ENCODE results near the gene PCNX2. TPM values are rescaled to one million over a fixed set of nuclear protein-coding genes. Genes with fewer than 3 reads are reported as not detected.

PCNX2 gene
- total and polyA plus RNA-seq, 2 donors (not counting 1 experiment from before 2014, with no cell fraction given) = 17.6 to 34.7 TPM

- H3K27ac Mint-ChIP-seq = no peak overlapping the region
- ChIA-PET POLR2A (no interaction called here), CTCF (no interaction called here)
- Histone ChIP-seq H2AFZ (ENCODE audit: insufficient read depth, low read depth, low read length, poor library complexity, severe bottlenecking) (no peak overlapping the region), H3K4me3 (ENCODE audit: control extremely low read depth in 1 of 5, extremely low read depth in 1 of 5, insufficient read depth in 1 of 5, low read depth in 2 of 5, low read length in 4 of 5) (no peak overlapping the region), H3K36me3 (replicated peaks in 1 of 2; ENCODE audit: control extremely low read depth in 1 of 2, control insufficient read depth in 1 of 2, extremely low read depth in 1 of 2, insufficient read depth in 2 of 2, low read length in 1 of 2) (peaks cover 0 to 3% of the 10 kb centered on the region in 2 experiments), H4K20me1 (ENCODE audit: control insufficient read depth, insufficient read depth, low read length, poor library complexity, severe bottlenecking) (no peaks in the 10 kb centered on the region), H3K79me2 (ENCODE audit: control insufficient read depth, insufficient read depth, low read length) (no peaks in the 10 kb centered on the region), H3K27ac (ENCODE audit: low read length in 2 of 2) (no peak overlapping the region), H3K9me3 (ENCODE audit: control extremely low read depth in 1 of 3, control insufficient read depth in 2 of 3, insufficient read depth in 1 of 3, low read length in 2 of 3) (peaks cover 2 to 14% (median 10%) of the 10 kb centered on the region in 3 donors), H3K4me2 (replicated peaks; ENCODE audit: low read depth, low read length, poor library complexity, severe bottlenecking) (no peak overlapping the region), H3K4me1 (ENCODE audit: control insufficient read depth in 2 of 2, insufficient read depth in 2 of 2, low read length in 2 of 2) (no peaks in the 10 kb centered on the region), H3K27me3 (replicated peaks in 1 of 4; ENCODE audit: control extremely low read depth in 1 of 4, control insufficient read depth in 3 of 4, insufficient read depth in 4 of 4, low read length in 3 of 4) (no peaks in the 10 kb centered on the region), H3K9ac (ENCODE audit: low read length) (no peak overlapping the region)
- no peaks in the 10 kb centered on the region for H3K27me3 Mint-ChIP-seq
- ATAC-seq (ENCODE audit: low read depth) (no peak), DNase-seq (no peak)
- 75% methylated on average over 2 of the region's 2 CpGs for WGBS (ENCODE audit: insufficient coverage)
- H3K4me3 Mint-ChIP-seq = no peak overlapping the region
- no peaks in the 10 kb centered on the region for H3K4me1 Mint-ChIP-seq
- intact Hi-C loops (cut with micrococcal nuclease) = no loop called here
- TF ChIP-seq CTCF (IDR thresholded peaks at IDR 0.05) (no peak), EZH2 (IDR thresholded peaks at IDR 0.05; ENCODE audit: borderline replicate concordance, insufficient read depth, low read depth, low read length, poor library complexity, severe bottlenecking) (no peak)
- peaks cover 3% of the 10 kb centered on the region for H3K9me3 Mint-ChIP-seq (ENCODE audit: insufficient read depth)
These were observed 229.4 kb downstream of the PCNX2 start for GRCh38 chr1:233066087-233066486.

GRCh38 chr1:233065685-233066084 lies 229.8 kb downstream of the PCNX2 start:
- no peak overlapping the region for H3K9ac ChIP-seq (ENCODE audit: low read length)
- H3K4me3 Mint-ChIP-seq = no peak overlapping the region
- CTCF ChIA-PET = no interaction called here

More at GRCh38 chr1:233065685-233066084, 229.8 kb downstream of the PCNX2 start:
- Mint-ChIP-seq H3K4me1 (no peaks in the 10 kb centered on the region), H3K27me3 (no peaks in the 10 kb centered on the region), H3K27ac (no peak overlapping the region), H3K9me3 (ENCODE audit: insufficient read depth) (peaks cover 2% of the 10 kb centered on the region)
- no peak overlapping the region for H3K27ac ChIP-seq (ENCODE audit: low read length in 2 of 2)
- H3K79me2 ChIP-seq (ENCODE audit: control insufficient read depth, insufficient read depth, low read length) = no peaks in the 10 kb centered on the region
- TF ChIP-seq EZH2 (IDR thresholded peaks at IDR 0.05; ENCODE audit: borderline replicate concordance, insufficient read depth, low read depth, low read length, poor library complexity, severe bottlenecking) = no peak
- TF ChIP-seq CTCF (IDR thresholded peaks at IDR 0.05) = no peak
- no peak for DNase-seq
- no peak for ATAC-seq (ENCODE audit: low read depth)
- no peaks in the 10 kb centered on the region for H3K27me3 ChIP-seq (replicated peaks in 1 of 4; ENCODE audit: control extremely low read depth in 1 of 4, control insufficient read depth in 3 of 4, insufficient read depth in 4 of 4, low read length in 3 of 4)
- WGBS (ENCODE audit: insufficient coverage) = 86% methylated on average over 1 of the region's 2 CpGs
- H3K4me1 ChIP-seq (ENCODE audit: control insufficient read depth in 2 of 2, insufficient read depth in 2 of 2, low read length in 2 of 2) = no peaks in the 10 kb centered on the region
- peaks cover 0 to 3% of the 10 kb centered on the region in 2 experiments for H3K36me3 ChIP-seq (replicated peaks in 1 of 2; ENCODE audit: control extremely low read depth in 1 of 2, control insufficient read depth in 1 of 2, extremely low read depth in 1 of 2, insufficient read depth in 2 of 2, low read length in 1 of 2)
- H3K4me2 ChIP-seq (replicated peaks; ENCODE audit: low read depth, low read length, poor library complexity, severe bottlenecking) = no peak overlapping the region
- POLR2A ChIA-PET = no interaction called here
- H3K9me3 ChIP-seq (ENCODE audit: control extremely low read depth in 1 of 3, control insufficient read depth in 2 of 3, insufficient read depth in 1 of 3, low read length in 2 of 3) = peaks cover 2 to 14% (median 10%) of the 10 kb centered on the region in 3 donors
- H4K20me1 ChIP-seq (ENCODE audit: control insufficient read depth, insufficient read depth, low read length, poor library complexity, severe bottlenecking) = no peaks in the 10 kb centered on the region
- intact Hi-C loops (cut with micrococcal nuclease) = no loop called here
- H2AFZ ChIP-seq (ENCODE audit: insufficient read depth, low read depth, low read length, poor library complexity, severe bottlenecking) = no peak overlapping the region
- no peak overlapping the region for H3K4me3 ChIP-seq (ENCODE audit: control extremely low read depth in 1 of 5, extremely low read depth in 1 of 5, insufficient read depth in 1 of 5, low read depth in 2 of 5, low read length in 4 of 5)

Data from B cell (primary cell).